ENCODE measurements around the gene NLRP8.
"Not testable (repeated sequence)": the region's sequence is repeated elsewhere in the genome, so short reads cannot be mapped to it uniquely, and the experiment has no call there.

The NLRP8 gene

GRCh38 chr19:55980415-55980814 lies 32.8 kb downstream of the NLRP8 start:
- no peak for DNase-seq

GRCh38 chr19:55985254-55985653 lies 37.6 kb downstream of the NLRP8 start:
- no peak for DNase-seq

GRCh38 chr19:55986487-55986886 lies 38.9 kb downstream of the NLRP8 start, which contains the start of gene NLRP5:
Gene NLRP5 (plus strand): TSS chr19:55986775.
- DNase-seq = no peak

- DNase-seq = no peak
Observed at GRCh38 chr19:55990831-55991230, 43.2 kb downstream of the NLRP8 start.

- no peak for DNase-seq
Observed at GRCh38 chr19:55993492-55993891, 45.9 kb downstream of the NLRP8 start.

GRCh38 chr19:56014765-56015164 lies 67.1 kb downstream of the NLRP8 start:
- no peak for DNase-seq

- DNase-seq = no peak
Observed at GRCh38 chr19:56015756-56016155, 68.1 kb downstream of the NLRP8 start.

GRCh38 chr19:56019325-56019724 lies 71.7 kb downstream of the NLRP8 start:
- not testable (repeated sequence) for DNase-seq

GRCh38 chr19:56020355-56020975 lies 72.8 kb downstream of the NLRP8 start:
- not testable (repeated sequence) for DNase-seq

GRCh38 chr19:56026769-56027168 lies 79.1 kb downstream of the NLRP8 start:
- DNase-seq = no peak

All from activated effector memory CD4-positive, alpha-beta T cell treated with anti-CD3 and anti-CD28 coated beads, Interleukin-2, amount 50 U/mL, for 16 hours (primary cell).